MM.1S (cell line): ENCODE data around the gene CROT.

ENCODE experiments used
- DNase-seq: peaks from one replicate; pipeline ENCODE4 v3.0.0-alpha.2; 2015
- H2AFZ ChIP-seq: fragments of 300-600 bp; sonication (generic); 2 replicates; pipeline ENCODE4 v1.6.0; 2016; ENCODE audit warnings: antibody characterized with exemption, low read length
- H3F3A ChIP-seq: fragments of 300-600 bp; sonication (generic); 2 replicates; pipeline ENCODE4 v1.6.1; 2016; ENCODE audit warnings: mild to moderate bottlenecking, antibody characterized with exemption, low read length, moderate library complexity, mixed read lengths; ENCODE audit not compliant: insufficient read depth
- H3K27ac ChIP-seq: fragments of 300-600 bp; sonication (generic); 2 replicates; pipeline ENCODE4 v1.5.1; 2016; ENCODE audit warnings: mild to moderate bottlenecking, low read length
- H3K27me3 ChIP-seq: fragments of 300-600 bp; sonication (generic); replicated peaks from 2 replicates; pipeline ENCODE4 v1.6.0; 2016; ENCODE audit warnings: low read length; ENCODE audit not compliant: insufficient read depth
- H3K36me3 ChIP-seq: fragments of 300-600 bp; sonication (generic); replicated peaks from 2 replicates; pipeline ENCODE4 v1.6.1; 2016; ENCODE audit warnings: mild to moderate bottlenecking, low read length, mixed read lengths; ENCODE audit not compliant: insufficient read depth
- H3K4me1 ChIP-seq: fragments of 300-600 bp; sonication (generic); 2 replicates; pipeline ENCODE4 v1.6.1; 2016; ENCODE audit warnings: low read length, mixed read lengths
- H3K4me2 ChIP-seq: fragments of 300-600 bp; sonication (generic); 2 replicates; pipeline ENCODE4 v1.6.0; 2016; ENCODE audit warnings: low read depth, low read length
- H3K4me3 ChIP-seq: fragments of 300-600 bp; sonication (generic); 2 replicates; pipeline ENCODE4 v1.5.1; 2016; ENCODE audit warnings: low read length, mixed read lengths
- H3K79me2 ChIP-seq: fragments of 300-600 bp; sonication (generic); 2 replicates; pipeline ENCODE4 v1.6.1; 2016; ENCODE audit warnings: mixed run types, low read length, mixed read lengths
- H3K9ac ChIP-seq: fragments of 300-600 bp; sonication (generic); 2 replicates; pipeline ENCODE4 v1.6.1; 2016; ENCODE audit warnings: low read length, mixed read lengths
- H3K9me2 ChIP-seq: fragments of 300-600 bp; sonication (generic); replicated peaks from 2 replicates; pipeline ENCODE4 v1.6.1; 2016; ENCODE audit warnings: mild to moderate bottlenecking, low read length, mixed read lengths; ENCODE audit not compliant: insufficient read depth
- H3K9me3 ChIP-seq: fragments of 300-600 bp; sonication (generic); replicated peaks from 2 replicates; pipeline ENCODE4 v1.6.1; 2016; ENCODE audit warnings: mild to moderate bottlenecking, low read length, mixed read lengths; ENCODE audit not compliant: insufficient read depth
- H4K20me1 ChIP-seq: fragments of 300-600 bp; sonication (generic); 2 replicates; pipeline ENCODE4 v1.6.1; 2016; ENCODE audit warnings: mild to moderate bottlenecking, low read length, moderate library complexity, mixed read lengths; ENCODE audit not compliant: insufficient read depth
- EZH2 ChIP-seq: fragments of 300-600 bp; sonication (generic); optimal IDR thresholded peaks from 2 replicates; pipeline ENCODE3; 2017; ENCODE audit warnings: low read depth, mild to moderate bottlenecking, antibody characterized with exemption, low read length, mixed read lengths
- EZH2phosphoT487 ChIP-seq: fragments of 300-600 bp; sonication (generic); IDR thresholded peaks from 2 replicates; pipeline ENCODE4 v1.6.1; 2018; ENCODE audit warnings: antibody characterized with exemption, low read length
- TF ChIP-seq, protein P1 (sequence below): fragments of 300-600 bp; sonication (generic); IDR thresholded peaks from 2 replicates; pipeline ENCODE4 v1.5.1; 2016; ENCODE audit warnings: antibody characterized with exemption, low read length, mixed read lengths

The CROT gene

DNA sequence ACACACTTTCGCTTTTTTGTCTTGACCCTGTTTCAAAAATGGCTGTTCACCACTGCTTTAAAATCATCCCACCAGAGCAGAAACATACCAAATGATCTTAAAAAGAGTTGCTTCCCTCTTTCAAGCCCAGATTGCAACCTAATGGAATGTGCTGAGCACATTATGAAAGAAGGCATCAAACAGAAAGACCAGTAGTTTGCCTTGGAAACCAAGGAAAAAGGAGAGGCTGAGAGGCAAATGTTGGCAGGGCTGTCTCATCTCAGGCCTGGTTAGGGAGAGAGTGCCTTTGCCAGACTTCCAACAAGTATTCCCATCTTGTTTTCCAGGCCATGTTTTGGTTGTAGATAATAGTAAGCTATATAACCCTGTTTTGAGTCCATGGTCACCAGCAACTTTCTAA, 65.7 kb downstream of the CROT start:
- Histone ChIP-seq H3K9ac (no peak overlapping the region), H3K4me3 (no peak overlapping the region), H3K36me3 (no peaks in the 10 kb centered on the region), H2AFZ (no peak overlapping the region), H3F3A (no peaks in the 10 kb centered on the region), H3K27me3 (no peaks in the 10 kb centered on the region), H3K4me1 (no peaks in the 10 kb centered on the region), H3K27ac (no peak overlapping the region), H3K79me2 (no peaks in the 10 kb centered on the region), H3K4me2 (no peak overlapping the region), H3K9me3 (no peaks in the 10 kb centered on the region), H4K20me1 (no peaks in the 10 kb centered on the region), H3K9me2 (no peaks in the 10 kb centered on the region)
- TF ChIP-seq, protein P1, sequence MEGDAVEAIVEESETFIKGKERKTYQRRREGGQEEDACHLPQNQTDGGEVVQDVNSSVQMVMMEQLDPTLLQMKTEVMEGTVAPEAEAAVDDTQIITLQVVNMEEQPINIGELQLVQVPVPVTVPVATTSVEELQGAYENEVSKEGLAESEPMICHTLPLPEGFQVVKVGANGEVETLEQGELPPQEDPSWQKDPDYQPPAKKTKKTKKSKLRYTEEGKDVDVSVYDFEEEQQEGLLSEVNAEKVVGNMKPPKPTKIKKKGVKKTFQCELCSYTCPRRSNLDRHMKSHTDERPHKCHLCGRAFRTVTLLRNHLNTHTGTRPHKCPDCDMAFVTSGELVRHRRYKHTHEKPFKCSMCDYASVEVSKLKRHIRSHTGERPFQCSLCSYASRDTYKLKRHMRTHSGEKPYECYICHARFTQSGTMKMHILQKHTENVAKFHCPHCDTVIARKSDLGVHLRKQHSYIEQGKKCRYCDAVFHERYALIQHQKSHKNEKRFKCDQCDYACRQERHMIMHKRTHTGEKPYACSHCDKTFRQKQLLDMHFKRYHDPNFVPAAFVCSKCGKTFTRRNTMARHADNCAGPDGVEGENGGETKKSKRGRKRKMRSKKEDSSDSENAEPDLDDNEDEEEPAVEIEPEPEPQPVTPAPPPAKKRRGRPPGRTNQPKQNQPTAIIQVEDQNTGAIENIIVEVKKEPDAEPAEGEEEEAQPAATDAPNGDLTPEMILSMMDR, result no peak
- TF ChIP-seq EZH2phosphoT487, result no peak
- TF ChIP-seq EZH2, result no peak
- DNase-seq, result no peak

DNA sequence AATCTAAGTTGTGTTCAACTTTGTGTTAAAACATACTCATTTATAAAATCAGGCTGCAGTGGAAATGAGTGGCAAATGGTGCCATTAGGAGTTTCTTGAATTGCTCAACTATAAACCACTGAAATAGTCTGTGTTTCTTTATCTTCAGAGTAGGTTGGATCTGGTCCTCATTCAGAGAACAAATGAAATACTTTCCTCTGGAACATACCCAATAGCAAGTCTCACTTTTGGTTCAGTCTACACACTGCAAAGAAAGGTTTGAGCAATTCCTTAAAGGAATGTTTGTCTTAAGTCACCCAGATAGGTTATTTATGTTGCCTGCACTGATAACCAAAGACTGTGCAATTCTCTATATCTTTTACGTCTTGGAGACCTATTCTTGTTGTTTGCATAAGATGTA, 67.6 kb downstream of the CROT start:
- no peaks in the 10 kb centered on the region for H3K9me2 ChIP-seq
- no peaks in the 10 kb centered on the region for H3K36me3 ChIP-seq
- H3F3A ChIP-seq, result no peaks in the 10 kb centered on the region
- no peak overlapping the region for H2AFZ ChIP-seq
- TF ChIP-seq EZH2phosphoT487 (no peak), EZH2 (no peak)
- TF ChIP-seq, protein P1, result no peak
- H3K4me3 ChIP-seq, result no peak overlapping the region
- no peaks in the 10 kb centered on the region for H3K79me2 ChIP-seq
- H4K20me1 ChIP-seq, result no peaks in the 10 kb centered on the region
- H3K4me2 ChIP-seq, result no peak overlapping the region
- no peak overlapping the region for H3K27ac ChIP-seq
- H3K9ac ChIP-seq, result no peak overlapping the region
- no peaks in the 10 kb centered on the region for H3K4me1 ChIP-seq
- no peak for DNase-seq
- H3K27me3 ChIP-seq, result no peaks in the 10 kb centered on the region
- no peaks in the 10 kb centered on the region for H3K9me3 ChIP-seq

DNA sequence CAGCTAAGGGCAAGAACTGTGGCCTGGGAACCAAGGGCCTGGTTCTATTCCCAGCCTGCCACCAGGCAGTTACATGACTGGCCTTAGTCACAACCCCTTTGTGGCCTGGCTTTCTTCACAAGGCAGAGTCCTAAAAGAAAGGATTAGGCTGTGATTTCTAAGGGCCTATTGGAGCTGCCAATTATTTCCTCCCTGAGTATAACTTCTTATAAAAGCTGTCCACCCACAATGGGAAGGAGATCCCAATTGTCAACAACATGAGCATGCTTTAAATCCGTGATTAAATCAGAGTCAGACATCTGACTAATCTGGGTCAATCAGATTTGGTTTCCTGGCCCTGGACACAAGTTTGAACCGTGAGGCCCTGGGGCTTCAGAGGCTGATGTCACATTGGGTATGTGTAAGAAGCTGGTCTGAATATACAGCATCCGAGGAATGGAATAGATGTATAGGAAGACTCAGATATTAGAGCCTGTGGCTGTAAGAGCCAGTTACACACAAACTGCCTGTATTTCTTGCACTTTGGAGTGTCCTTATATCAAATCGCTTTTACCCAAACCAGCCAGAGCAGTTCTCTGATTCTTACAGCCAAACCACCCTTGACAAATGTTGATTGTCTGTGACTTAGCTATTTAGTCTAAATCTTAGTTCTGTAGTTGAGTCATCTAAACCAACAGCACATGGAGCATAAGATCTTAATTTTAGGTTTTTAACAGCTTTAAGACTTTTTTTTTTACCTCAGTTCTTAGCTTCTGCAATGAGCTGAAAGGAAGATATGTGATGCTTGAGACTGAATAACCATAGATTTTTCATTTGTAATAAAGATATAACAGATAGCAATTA, 68.7 kb downstream of the CROT start:
- DNase-seq, result no peak
- Histone ChIP-seq H3K9ac (no peak overlapping the region), H3K4me3 (no peak overlapping the region), H3K36me3 (no peaks in the 10 kb centered on the region), H3F3A (no peaks in the 10 kb centered on the region), H3K4me1 (no peaks in the 10 kb centered on the region), H3K4me2 (no peak overlapping the region), H3K79me2 (no peaks in the 10 kb centered on the region), H3K27me3 (no peaks in the 10 kb centered on the region), H2AFZ (no peak overlapping the region), H3K9me3 (no peaks in the 10 kb centered on the region), H3K9me2 (no peaks in the 10 kb centered on the region), H4K20me1 (no peaks in the 10 kb centered on the region), H3K27ac (no peak overlapping the region)
- TF ChIP-seq, protein P1, result no peak
- no peak for TF ChIP-seq EZH2
- TF ChIP-seq EZH2phosphoT487, result no peak
